ENCODE measurements around the gene GALNT10.
"Not testable (repeated sequence)": the region's sequence is repeated elsewhere in the genome, so short reads cannot be mapped to it uniquely, and the experiment has no call there.

Gene GALNT10, protein sequence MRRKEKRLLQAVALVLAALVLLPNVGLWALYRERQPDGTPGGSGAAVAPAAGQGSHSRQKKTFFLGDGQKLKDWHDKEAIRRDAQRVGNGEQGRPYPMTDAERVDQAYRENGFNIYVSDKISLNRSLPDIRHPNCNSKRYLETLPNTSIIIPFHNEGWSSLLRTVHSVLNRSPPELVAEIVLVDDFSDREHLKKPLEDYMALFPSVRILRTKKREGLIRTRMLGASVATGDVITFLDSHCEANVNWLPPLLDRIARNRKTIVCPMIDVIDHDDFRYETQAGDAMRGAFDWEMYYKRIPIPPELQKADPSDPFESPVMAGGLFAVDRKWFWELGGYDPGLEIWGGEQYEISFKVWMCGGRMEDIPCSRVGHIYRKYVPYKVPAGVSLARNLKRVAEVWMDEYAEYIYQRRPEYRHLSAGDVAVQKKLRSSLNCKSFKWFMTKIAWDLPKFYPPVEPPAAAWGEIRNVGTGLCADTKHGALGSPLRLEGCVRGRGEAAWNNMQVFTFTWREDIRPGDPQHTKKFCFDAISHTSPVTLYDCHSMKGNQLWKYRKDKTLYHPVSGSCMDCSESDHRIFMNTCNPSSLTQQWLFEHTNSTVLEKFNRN

DNA sequence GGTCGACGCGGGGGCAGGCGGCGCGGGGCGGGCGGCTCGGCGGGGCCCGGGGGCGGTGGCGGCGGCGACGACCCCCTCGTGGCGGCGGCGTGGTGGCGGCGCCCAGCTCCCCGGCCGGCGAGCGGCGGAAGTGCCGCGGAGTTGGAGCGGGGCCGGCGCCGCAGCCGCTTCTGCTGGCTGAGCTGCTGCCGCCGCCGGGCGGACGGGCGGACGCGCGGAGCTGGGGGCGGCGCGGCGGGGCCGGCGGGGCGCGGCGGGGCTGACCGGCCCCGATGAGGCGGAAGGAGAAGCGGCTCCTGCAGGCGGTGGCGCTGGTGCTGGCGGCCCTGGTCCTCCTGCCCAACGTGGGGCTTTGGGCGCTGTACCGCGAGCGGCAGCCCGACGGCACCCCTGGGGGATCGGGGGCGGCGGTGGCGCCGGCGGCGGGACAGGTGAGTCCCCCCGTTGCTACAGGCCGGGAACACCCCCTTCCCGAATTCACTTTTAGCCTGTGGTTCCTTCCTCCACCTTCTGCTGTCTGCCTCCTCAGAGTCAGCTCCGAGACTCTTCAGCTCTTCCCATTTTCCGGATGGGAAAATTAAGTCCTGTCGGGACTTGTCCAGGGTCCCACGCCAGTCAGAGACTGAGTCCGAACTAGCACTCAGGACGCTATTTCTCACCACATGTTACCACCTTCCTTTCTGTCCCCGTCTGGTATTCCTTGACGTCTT, at the start of gene GALNT10:
Gene GALNT10 (plus strand): TSS at position 139 of the 710 bp plus-strand sequence. CDS start 134 bp downstream, at position 273.
- peak; percentile 76 for DNase-seq (ENCODE audit: low spot score)

DNA sequence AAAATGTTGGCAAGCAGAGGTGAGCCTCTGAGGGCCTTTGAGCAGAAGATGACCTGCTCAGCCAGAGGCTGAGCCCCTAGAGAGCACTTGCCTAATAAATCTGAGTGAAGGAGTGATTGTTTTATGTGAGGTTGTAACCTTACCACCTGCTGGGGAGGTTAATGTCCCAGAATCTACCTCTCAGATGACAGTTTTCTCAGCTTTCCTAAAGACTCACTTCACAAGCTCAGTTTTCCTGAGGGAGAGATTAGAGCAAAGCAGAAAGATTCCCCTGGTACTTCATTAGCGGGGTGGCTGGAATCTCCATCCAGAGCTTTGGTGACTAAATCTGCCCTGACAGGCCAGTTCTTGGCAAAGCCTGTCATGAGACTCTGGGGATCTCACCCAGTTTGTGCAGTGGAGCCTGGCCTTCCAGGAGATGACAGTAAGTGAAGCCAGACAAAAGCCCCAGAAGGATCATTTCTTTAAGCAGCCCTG, 48.8 kb upstream of the GALNT10 start:
- DNase-seq (ENCODE audit: low spot score), result no peak

DNA sequence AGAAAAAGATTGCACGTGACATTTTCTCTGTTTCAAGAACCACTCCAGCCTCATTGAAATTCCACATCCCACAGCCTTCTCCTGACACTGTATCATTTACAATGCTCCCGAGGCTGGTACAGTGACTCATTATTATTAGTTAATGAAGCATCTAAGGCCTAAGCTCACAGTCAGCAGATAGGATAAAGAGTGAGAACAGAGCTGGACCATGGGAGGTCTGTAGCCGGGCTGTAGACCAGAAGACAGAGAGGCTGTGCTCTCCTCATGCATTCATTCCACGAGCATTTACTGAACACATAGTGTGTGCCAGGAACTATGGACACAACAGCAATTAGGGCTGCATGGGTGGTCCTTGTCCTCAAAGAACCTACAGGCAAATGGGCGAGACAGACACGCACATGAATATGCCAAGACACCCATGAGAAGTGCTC, 47.3 kb upstream of the GALNT10 start:
- no peak for DNase-seq (ENCODE audit: low spot score)

DNA sequence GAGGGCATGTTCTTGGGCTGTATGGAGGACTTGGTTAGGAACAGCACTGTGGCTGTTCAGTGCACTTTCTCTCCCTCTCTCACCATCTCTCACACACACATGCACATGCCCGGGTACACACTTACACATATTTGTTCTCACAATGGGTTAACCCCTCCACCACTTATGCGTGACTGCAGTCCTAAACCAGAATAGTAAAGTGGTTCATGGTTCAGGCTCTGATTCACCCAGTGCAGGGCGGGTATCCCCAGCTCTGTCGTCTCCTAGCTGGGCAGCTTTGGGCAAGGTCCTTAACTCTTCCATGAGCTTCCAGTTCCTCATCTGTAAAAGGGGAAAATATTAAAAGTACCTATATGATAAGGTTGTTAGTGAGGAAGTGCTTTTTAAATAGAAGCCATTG, 45.3 kb upstream of the GALNT10 start:
- DNase-seq (ENCODE audit: low spot score), result no peak

DNA sequence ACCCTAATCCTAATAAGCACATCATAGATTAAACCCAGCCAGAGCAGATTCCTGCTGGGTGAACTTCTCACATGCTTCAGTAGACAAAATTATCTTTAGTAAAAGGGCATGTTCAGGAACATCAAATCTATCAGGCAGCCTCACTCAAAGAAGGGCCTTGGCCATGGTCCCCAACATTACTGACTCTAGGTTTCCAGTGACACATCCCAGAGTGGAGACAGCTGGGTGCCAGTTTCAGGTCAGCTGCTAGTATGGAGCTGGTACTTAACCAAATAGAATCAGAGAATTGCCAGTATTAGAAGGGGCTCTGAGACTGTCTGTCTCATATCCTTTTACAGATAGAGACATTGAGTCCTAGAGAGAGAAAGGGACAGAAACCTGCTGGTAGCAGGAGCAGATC, 44.1 kb upstream of the GALNT10 start:
- DNase-seq (ENCODE audit: low spot score), result no peak

DNA sequence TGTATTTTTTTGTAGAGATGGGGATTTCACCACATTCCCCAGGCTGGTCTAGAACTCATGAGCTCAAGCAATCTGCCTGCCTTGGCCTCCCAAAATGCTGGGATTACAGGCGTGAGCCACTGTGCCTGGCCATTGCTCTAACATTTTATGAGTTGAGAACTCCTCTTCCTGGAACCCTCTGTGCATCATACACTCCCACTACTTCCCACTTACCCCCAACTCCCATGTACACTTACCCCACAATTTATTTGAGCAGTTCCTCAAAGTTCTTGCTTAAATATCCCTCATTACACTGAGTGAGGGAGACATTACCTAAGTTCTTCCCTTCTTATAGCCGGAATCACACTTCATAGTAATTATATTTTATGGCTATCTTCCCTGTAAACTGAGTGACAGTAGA, 42.9 kb upstream of the GALNT10 start:
- no peak for DNase-seq (ENCODE audit: low spot score)

DNA sequence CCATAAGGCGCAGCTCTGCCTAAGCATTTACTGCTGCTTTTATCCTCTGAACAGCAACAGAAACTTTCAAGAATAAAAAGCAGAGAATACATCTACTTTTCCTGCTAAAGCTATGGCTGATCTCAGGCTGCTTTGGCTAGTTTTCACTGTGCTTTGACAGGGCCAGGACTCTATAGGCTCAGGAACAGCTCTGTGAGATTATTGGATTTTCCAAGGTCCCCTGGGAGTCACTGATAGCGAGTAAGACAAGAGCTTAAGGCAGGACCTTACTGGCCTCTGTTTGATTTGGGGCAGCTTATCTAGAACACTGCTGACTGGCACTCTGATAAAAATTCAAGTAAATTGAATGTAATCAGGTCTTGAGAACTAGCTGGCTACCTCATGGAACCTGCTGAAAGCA, 40.1 kb upstream of the GALNT10 start:
- DNase-seq (ENCODE audit: low spot score), result not testable (repeated sequence)

DNA sequence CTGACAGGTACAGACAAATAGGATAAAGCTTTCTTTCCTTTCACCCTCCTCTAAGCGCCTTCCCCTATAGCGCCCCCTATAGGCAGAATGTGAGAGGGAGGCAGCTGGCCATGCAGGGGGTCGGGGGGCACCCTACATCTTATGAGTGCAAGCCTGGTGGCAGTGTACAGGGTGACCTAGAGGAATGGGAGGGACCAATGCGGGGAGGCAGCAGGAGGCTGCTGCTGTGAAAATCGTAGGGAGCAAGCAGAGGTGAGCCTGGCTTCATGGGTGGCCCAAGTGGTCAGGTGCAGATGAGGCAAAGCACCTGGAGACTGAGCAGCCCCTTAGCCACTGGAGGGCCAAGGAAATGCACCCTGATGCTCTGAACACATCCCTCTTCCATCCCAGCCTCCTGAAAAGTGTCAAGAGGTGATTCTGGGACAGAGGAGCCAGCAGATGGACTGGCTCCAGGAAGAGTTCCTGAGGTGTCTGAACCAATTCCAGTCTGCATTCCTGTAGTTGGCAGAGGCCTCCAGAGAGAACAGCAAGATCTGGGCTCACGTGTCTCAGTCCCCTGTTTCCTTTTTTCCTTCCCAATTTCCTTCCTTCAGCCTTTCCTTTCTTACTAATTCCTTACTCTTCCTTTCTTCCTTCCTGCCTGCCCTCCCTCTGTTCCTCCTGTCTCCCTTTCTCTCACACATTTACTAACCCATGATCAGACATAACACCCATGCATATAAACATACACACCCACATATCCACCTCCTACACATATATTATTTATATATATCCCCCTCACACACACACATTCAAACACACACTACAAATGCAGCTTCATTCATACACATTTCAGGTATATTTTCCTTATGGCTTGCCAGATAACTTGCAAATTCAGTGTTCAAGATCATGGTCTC, 32.8 kb upstream of the GALNT10 start:
- no peak for DNase-seq (ENCODE audit: low spot score)

DNA sequence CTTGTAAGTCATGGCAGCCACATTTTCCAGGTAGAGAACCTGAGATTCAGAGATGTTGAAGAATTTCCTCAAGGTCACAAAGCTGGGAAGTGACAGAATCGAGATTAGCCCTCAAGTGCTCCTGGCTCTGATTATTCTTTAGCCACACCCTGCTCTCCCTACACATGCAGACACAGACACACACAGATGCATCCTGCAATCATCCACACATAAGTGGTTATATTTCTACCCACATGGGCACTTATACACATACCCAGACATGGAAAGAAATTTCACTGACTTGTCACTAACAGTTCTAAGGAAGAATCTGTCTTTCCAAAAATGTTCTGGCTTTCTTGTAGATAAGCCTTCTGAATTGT, 32.2 kb upstream of the GALNT10 start:
- DNase-seq (ENCODE audit: low spot score), result no peak

DNA sequence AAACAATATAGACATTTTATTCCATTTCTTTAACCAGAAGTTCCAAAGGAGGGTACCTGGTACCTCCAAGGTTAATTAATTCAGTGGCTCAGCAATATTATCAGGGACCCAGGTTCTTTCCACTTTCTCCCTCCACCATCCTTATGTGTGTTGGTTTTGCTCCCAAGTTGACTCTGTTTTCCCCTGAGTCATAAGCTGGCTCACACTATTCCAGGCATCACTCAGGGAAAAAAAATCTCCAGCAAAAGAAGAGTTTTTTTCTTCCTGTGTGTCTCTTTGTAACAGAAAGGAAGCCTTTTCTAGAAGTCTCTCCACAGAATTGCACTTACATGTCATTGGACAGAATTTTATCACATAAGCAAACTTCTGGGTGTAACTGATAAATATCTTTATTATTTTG, 31.2 kb upstream of the GALNT10 start:
- no peak for DNase-seq (ENCODE audit: low spot score)

DNA sequence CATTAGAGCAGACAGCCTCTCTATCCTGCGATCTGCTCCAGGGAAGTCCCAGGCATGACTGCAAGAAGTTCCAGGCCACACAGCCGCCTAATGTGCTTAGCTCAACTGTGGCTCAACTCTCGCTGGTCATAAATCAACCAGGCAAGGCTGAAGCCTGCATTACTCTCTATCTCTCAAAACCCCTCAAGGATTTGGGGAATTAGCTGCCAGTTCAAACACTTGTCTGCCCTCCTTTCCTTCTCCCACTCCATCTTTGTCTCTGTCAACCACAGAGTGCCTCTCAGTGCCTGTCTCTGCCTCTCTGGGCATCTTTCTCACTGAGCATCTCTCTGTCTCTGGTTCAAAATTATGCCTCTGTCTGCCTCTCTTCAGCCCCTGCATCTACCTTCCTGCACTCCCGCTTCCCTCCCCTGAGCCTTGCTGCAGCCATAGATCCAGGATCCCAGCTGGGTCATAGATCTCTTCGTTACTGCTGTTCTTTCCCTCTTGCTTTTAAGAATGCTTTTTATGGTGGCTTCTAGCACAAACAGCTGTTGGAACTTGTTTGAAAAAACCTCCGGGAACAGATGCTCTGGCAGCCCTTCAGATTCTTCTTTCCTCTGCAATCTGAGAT, 27.9 kb upstream of the GALNT10 start:
- DNase-seq (ENCODE audit: low spot score), result no peak

DNA sequence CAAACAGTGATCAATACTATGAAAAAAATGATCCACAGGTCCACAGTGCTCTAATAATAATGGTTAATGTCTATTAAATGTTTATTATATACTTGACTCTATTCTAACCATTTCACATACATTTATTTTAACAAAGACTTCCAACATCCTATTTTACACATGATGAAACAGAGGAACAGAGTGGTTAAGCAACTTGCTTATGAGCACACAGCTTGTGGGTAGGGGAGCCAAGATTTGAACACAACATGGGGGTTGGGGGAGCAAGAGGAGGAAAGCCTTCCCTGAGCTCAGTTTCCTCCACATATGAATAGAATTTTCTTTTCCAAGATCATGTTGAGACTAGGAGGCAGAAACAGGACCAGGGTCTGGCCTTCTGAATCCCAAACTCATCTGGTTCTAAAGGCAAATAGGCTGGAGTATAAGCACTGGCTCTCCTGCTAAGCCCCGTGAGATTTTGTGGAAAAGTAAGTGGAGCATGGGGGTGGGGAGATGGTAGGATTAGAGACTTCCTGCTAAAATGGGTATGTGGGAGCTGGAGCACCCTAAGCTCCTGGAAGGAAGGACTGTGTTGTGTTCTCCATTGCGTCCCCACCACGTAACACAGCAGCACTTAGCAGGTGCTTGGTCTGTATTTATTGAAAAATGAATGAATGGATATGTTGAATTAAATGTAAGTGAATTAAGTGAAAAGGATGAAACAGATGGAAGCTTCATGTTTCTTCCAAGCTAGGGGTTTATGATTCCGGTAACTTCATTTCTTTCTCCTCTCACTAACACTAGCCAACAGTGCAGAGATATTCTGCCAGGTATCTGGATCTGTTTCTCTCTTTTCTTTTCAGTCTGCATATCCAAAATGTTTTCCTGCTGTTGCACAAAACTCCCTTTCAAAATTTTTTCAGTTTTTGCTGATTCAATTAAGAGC, 26.9 kb upstream of the GALNT10 start:
- DNase-seq (ENCODE audit: low spot score), result no peak

DNA sequence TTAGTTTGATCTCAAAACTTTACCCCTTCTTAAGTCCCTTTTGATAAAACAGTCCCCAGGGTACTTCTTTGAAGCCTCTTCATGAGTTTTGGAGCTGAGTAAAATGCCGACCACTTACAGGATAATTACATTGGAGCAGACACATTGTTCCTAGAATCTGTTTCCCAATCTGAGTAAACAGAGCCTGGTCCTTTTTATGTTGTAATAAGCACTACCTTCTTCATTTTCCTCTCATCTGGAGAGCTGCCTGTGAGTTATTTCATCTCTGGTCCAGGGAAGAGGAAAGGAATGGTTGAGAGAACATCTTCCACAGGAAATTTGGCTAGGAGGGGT, 26.3 kb upstream of the GALNT10 start:
- DNase-seq (ENCODE audit: low spot score), result no peak

DNA sequence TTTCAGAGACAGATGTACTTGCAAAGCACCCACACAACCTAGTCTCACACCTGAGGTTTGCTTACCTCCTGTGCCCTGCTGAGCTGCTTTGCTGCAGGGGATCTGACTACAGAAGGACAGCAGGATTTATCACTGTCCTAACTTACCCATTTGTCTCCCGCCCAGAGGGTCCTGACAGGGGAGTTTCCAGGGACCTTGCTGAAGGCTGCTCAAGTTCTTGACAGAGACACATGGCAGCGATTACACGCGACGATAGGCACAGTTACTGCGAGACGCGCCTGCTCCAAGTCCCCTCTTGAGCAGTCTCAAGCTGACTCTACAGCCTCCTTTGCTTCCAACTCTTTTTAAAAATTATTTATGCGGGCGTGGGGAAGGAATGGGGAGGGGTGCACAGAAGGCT, 24.6 kb upstream of the GALNT10 start:
- DNase-seq (ENCODE audit: low spot score), result no peak

DNA sequence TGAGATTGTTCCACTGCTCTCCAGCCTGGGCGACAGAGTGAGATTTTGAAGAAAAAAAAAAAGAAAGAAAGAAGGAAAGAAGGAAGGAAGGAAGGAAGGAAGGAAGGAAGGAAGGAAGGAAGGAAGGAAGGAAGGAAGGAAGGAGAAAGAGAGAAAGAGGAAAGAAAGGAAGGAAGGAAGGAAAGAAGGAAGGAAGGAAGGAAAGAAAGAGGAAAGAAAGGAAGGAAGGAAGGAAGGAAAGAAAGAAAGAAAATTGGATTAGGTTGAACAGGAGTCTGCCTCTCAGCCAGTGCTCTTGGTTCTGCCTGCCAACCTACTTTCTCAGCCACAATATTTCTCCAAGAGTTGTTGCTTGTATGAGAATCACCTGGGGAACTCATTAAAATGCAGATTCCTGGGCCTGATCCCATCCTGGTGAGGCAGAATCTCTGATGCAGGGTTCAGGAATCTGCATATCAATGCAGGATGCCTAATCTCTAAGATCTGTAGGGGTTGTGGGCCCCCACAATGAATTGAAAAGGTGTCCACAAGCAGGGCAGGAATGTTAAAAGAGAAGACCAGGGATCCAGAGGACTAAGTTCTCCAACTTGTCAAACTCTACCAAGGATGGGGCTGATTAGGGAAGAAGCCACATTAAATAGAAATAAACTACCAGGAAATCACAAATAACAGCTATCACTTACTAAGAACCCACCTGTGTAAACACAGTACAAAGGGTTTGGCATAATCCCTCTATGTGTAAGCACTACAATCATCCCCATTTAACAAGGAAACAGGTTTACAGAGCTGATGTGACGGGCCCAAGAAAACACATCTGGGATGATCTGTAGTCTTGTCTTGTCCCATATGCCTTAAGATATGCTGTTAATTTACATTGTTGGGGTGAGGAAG, 23.4 kb upstream of the GALNT10 start:
- no peak for DNase-seq (ENCODE audit: low spot score)

DNA sequence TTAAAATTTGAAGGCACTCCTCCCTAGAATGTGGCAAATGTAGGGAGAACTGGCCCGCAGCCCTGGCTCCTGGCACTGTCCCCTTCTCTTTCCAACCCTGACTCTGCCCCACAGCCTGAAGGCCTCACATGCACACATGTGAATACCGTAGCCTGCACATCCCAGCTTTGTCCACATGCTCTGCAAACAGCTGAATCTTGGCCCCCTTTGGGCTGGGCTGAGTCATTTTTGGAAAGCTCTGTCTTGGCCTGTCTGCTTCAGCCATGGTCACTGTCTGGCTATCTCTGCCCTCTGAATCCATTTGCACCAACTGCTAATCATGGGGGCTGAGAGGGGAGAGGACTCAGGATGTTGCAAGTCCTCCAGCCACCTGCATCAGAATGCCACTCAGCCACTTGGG, 22.1 kb upstream of the GALNT10 start:
- DNase-seq (ENCODE audit: low spot score), result no peak

DNA sequence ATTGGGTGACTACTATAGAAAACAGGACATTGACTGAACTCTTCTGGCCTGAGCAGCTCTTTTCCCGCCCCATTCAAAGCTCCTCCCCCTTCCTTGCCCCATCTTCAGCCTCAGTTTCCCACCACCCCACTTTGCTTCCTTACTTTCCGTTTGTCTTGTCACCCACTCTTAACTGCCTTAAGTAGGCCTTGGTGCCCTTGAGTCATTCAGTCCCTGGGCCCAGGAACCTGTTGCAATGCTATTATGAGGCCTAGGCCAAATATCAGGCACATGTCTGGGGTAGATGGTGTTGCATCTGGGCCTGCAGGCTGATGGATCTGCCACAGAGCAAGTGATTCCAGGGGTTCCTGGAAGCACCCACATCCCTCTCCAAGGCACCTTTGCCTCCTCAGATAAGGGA, 17.7 kb upstream of the GALNT10 start:
- no peak for DNase-seq (ENCODE audit: low spot score)

DNA sequence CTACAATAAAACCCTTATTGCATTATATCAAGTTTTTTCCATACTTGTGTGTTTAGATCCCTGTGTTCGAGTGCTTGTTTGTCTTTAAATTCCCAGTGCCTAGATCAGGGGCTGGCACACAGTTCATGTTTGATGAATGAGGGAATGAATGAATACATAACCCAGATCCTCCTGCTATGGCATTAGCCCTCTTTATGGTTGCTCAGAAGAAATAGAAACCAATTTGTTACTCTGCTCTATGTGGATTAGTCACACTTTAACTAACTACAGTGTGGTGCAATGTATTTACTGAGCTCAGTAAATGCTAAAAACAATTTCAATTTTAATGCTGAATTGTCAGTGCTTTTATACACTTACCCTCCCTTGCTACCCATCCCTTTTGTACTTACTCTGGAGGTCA, 16.4 kb upstream of the GALNT10 start:
- no peak for DNase-seq (ENCODE audit: low spot score)

DNA sequence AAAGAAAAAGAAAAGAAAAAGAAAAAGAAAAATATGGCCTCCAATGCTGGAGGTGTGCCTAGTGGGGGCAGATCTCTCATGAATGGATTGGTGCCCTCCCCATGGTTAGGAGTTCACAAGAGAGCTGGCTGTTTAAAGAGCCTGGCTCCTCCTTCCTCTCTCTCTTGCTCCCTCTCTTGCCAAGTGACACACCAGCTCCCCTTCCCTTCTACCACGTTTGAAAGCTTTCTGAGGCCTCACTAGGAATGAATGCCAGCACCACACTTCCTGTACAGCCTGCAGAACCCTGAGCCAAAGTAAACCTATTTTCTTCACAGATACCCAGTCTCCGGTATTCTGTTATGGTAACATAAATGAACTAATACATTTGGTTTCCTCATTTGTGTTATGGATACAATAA, 14.4 kb upstream of the GALNT10 start:
- DNase-seq (ENCODE audit: low spot score), result no peak

DNA sequence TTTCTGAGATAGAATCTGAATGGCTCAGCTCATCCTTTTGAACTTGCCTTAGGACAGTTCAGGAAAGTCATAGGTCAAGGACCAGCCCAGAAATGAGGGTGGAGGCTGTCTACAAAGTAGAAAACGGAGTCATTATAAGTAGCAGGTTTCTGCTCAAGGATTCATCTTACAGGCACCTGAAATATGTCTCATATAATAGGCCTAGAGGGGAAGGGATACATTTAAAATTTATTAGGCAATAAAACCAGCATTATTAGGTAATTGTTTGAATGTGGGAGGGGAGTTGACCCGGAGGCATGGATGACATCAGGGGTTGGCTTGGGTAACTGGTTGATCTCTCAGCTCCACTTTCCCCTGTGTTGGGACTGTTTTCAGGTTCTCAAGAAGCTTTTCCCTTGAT, 11.9 kb upstream of the GALNT10 start:
- no peak for DNase-seq (ENCODE audit: low spot score)
